Gastrocnemius medialis (tissue), 4 donors: Measurements from ENCODE around the gene HTR3D. TPM values are rescaled to one million over a fixed set of nuclear protein-coding genes. Genes with fewer than 3 reads are reported as not detected.
"Not testable (repeated sequence)": the region's sequence is repeated elsewhere in the genome, so short reads cannot be mapped to it uniquely, and the experiment has no call there.

ENCODE experiments used
- ATAC-seq, 2 donors: fragments of 150-250 bp; one replicate each; pipeline ENCODE4 v1.9.1; 2016
- DNase-seq, 2 donors: peaks; one replicate each; pipeline ENCODE4 v3.0.0-alpha.2; 2019
- H3K27ac ChIP-seq, 4 donors: fragments of 200-600 bp; sonication (generic); 1 replicate in 1 of 4; 2 replicates in 3 of 4; pipeline ENCODE4 v1.5.1; 2016 to 2018; ENCODE audit warnings: mild to moderate bottlenecking in 2 of 4, moderate library complexity in 1 of 4
- H3K27me3 ChIP-seq, 3 donors: fragments of 200-600 bp; sonication (generic) in 2 of 3; 1 replicate in 1 of 3; 2 replicates in 2 of 3; pipeline versions ENCODE4 v1.5.1 to v1.6.0; 2016 to 2019; ENCODE audit warnings: mild to moderate bottlenecking in 1 of 3, moderate library complexity in 1 of 3
- H3K36me3 ChIP-seq, 2 donors: fragments of 200-600 bp; sonication (generic) in 1 of 2; one replicate each; pipeline ENCODE4 v1.5.1; 2017 to 2018
- H3K4me1 ChIP-seq, 2 donors: fragments of 200-600 bp; sonication (generic) in 1 of 2; one replicate each; pipeline ENCODE4 v1.5.1; 2016 to 2017; ENCODE audit warnings: mild to moderate bottlenecking in 2 of 2
- H3K4me3 ChIP-seq, 4 donors: fragments of 200-600 bp; sonication (generic) in 3 of 4; 1 replicate in 1 of 4; 2 replicates in 3 of 4; pipeline ENCODE4 v1.5.1; 2016 to 2019; ENCODE audit warnings: mild to moderate bottlenecking in 2 of 4
- H3K9me3 ChIP-seq, 3 donors: fragments of 200-600 bp; sonication (generic) in 2 of 3; 1 replicate in 1 of 3; 2 replicates in 2 of 3; pipeline ENCODE4 v1.5.1; 2016 to 2019
- CTCF ChIP-seq, 5 experiments: fragments of 450-650 bp in 3 of 5; fragments of 200-600 bp in 2 of 5; sonication (generic) in 2 of 5; IDR thresholded peaks in 4 of 5; conservative IDR thresholded peaks in 1 of 5; 1 replicate in 4 of 5; 2 replicates in 1 of 5; pipeline ENCODE4 v1.5.1; 2016 to 2019; ENCODE audit warnings: antibody characterized with exemption in 5 of 5, mild to moderate bottlenecking in 3 of 5, moderate library complexity in 3 of 5
- POLR2A ChIP-seq, 2 donors: fragments of 450-650 bp; IDR thresholded peaks; one replicate each; pipeline ENCODE4 v1.6.1; 2017; ENCODE audit warnings: antibody characterized with exemption in 2 of 2, mild to moderate bottlenecking in 2 of 2, moderate library complexity in 2 of 2
- in situ Hi-C, 4 donors: fragments of 200-750 bp; cut with MboI; loops; one replicate each; pipeline versions ENCODE4 v1.15.0 to v1.8.0; 2017; ENCODE audit warnings: low sequenced_read_pairs in 4 of 4
- intact Hi-C: fragments of 100-400 bp; cut with DNase I; formaldehyde crosslinking; loops from one replicate; pipeline ENCODE4 v1.15.1; 2023; ENCODE audit warnings: low total_unique reads
- total RNA-seq, 4 donors: library from RNA; depleted of rRNA; stranded (reverse); fragments of >200 nt; gene quantifications; one replicate each; pipeline versions ENCODE4 v1.1.0 to v1.2.3, GENCODE V29; 2016

Gene HTR3D
- total RNA-seq, 4 donors from 2014 or later, result not detected

DNA sequence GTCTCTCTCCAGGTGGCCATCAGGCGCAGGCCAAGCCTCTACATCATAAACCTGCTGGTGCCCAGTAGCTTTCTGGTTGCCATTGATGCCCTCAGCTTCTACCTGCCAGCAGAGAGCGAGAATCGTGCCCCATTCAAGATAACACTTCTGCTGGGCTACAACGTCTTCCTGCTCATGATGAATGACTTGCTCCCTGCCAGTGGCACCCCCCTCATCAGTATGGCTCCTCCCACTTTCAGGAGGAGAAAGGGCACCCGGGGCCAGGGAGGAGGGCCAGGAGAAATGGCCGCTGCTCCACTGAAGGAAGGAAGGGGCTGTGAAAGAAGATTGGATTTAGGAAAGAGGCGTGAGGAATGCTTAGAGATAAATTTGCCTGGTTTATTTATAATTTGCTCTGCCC is 27.9 kb downstream of the HTR3D start:
- H3K4me3 ChIP-seq, result no peak overlapping the region
- intact Hi-C loops, result no loop called here
- ATAC-seq (no peak), DNase-seq (no peak)
- no peaks in the 10 kb centered on the region for H3K9me3 ChIP-seq
- H3K4me1 ChIP-seq, result no peaks in the 10 kb centered on the region
- in situ Hi-C loops, result loop anchor here in 1 of 4 donors (10.0 kb wide), 1 partner anchor 55 kb away; no protein-coding TSS in a partner anchor
- no peak overlapping the region for H3K27ac ChIP-seq
- H3K36me3 ChIP-seq, result no peaks in the 10 kb centered on the region
- no peaks in the 10 kb centered on the region for H3K27me3 ChIP-seq
- TF ChIP-seq POLR2A (IDR thresholded peaks at IDR 0.05) (no peak), CTCF (IDR thresholded peaks at IDR 0.05 in 4 of 5, conservative IDR thresholded peaks at IDR 0.05 in 1 of 5) (no peak)

DNA sequence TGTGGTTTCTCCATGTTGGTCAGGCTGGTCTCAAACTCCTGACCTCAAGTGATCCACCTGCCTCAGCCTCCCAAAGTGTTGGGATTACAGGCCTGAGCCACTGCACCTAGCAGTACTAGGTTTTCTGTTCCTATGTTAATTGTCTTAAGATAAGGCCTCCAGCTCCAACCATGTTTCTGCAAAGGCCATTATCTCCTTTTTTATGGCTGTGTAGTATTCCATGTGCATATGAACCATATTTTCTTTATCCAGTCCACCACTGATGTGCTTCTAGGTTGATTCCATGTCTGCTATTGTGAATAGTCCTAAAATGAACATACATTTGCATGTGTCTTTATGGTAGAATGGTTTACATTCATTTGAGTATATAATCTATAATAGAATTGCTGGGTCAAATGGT is 31.1 kb downstream of the HTR3D start:
- in situ Hi-C loops, result no loop called here
- Histone ChIP-seq H3K36me3 (no peaks in the 10 kb centered on the region), H3K27me3 (no peaks in the 10 kb centered on the region), H3K27ac (no peak overlapping the region), H3K4me1 (no peaks in the 10 kb centered on the region), H3K9me3 (no peaks in the 10 kb centered on the region), H3K4me3 (no peak overlapping the region)
- DNase-seq, result no peak
- intact Hi-C loops, result no loop called here
- TF ChIP-seq CTCF (IDR thresholded peaks at IDR 0.05 in 4 of 5, conservative IDR thresholded peaks at IDR 0.05 in 1 of 5), result no peak
- no peak for TF ChIP-seq POLR2A (IDR thresholded peaks at IDR 0.05)
- no peak for ATAC-seq

GRCh38 chr3:184066211-184066610 is 34.7 kb downstream of the HTR3D start:
- Histone ChIP-seq H3K9me3 (no peaks in the 10 kb centered on the region), H3K27ac (no peak overlapping the region), H3K4me3 (no peak overlapping the region), H3K4me1 (no peaks in the 10 kb centered on the region), H3K36me3 (no peaks in the 10 kb centered on the region), H3K27me3 (no peaks in the 10 kb centered on the region)
- ATAC-seq (no peak), DNase-seq (no peak)
- TF ChIP-seq CTCF (IDR thresholded peaks at IDR 0.05 in 4 of 5, conservative IDR thresholded peaks at IDR 0.05 in 1 of 5) (no peak), POLR2A (IDR thresholded peaks at IDR 0.05) (no peak)
- in situ Hi-C loops (no loop called here), intact Hi-C loops (no loop called here)

- DNase-seq, result no peak
- Histone ChIP-seq H3K27ac (no peak overlapping the region), H3K36me3 (no peaks in the 10 kb centered on the region), H3K4me1 (no peaks in the 10 kb centered on the region), H3K27me3 (no peaks in the 10 kb centered on the region), H3K4me3 (no peak overlapping the region), H3K9me3 (no peaks in the 10 kb centered on the region)
- in situ Hi-C loops (no loop called here), intact Hi-C loops (no loop called here)
- ATAC-seq, result no peak
- no peak for TF ChIP-seq POLR2A (IDR thresholded peaks at IDR 0.05)
- TF ChIP-seq CTCF (IDR thresholded peaks at IDR 0.05 in 4 of 5, conservative IDR thresholded peaks at IDR 0.05 in 1 of 5), result no peak
Observed at GRCh38 chr3:184067573-184068055, 36.1 kb downstream of the HTR3D start.

DNA sequence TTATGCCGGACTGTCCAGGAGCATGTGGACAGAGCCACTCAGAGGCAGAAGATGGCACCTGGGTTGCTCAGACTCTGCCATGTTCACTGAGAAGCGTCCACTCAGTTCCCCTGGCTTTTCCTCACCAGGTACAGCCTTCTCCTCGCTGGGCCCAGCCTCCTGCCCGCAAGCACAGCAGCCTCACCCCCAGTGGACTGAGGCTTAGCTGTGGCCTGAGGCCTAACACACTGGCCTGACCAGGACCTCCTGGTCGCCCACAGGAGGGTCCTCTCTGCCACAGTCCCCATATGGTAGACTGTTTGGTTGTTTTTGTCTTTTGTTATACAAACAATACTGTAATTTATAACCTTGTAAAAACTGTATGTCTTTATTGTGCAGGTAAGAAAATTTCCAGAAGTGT is 36.8 kb downstream of the HTR3D start:
- no peaks in the 10 kb centered on the region for H3K4me1 ChIP-seq
- TF ChIP-seq POLR2A (IDR thresholded peaks at IDR 0.05) (no peak), CTCF (IDR thresholded peaks at IDR 0.05 in 4 of 5, conservative IDR thresholded peaks at IDR 0.05 in 1 of 5) (no peak)
- H3K4me3 ChIP-seq, result no peak overlapping the region
- H3K9me3 ChIP-seq, result no peaks in the 10 kb centered on the region
- no peak for DNase-seq
- no peaks in the 10 kb centered on the region for H3K36me3 ChIP-seq
- H3K27me3 ChIP-seq, result no peaks in the 10 kb centered on the region
- in situ Hi-C loops, result no loop called here
- intact Hi-C loops, result no loop called here
- no peak overlapping the region for H3K27ac ChIP-seq
- ATAC-seq, result no peak

DNA sequence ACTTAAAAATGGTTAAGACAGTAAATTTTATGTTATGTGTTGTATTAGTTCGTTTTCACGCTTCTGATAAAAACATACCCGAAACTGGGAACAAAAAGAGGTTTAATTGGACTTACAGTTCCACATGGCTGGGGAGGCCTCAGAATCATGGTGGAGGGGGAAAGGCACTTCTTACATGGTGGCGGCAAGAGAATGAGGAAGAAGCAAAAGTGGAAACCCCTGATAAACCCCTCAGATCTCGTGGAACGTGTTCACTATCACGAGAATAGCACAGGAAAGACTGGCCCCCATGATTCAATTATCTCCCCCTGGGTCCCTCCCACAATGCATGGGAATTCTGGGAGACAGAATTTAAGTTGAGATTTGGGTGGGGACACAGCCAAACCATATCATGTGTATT is 39.6 kb downstream of the HTR3D start:
- H3K27ac ChIP-seq, DNase-seq, in situ Hi-C loops, intact Hi-C loops, H3K36me3 ChIP-seq, H3K27me3 ChIP-seq, ATAC-seq, H3K4me1 ChIP-seq, H3K9me3 ChIP-seq, H3K4me3 ChIP-seq: not testable (repeated sequence)
